Measurements from ENCODE around the gene PLA2G2C. TPM values are rescaled to one million over a fixed set of nuclear protein-coding genes. Genes with fewer than 3 reads are reported as not detected.

The PLA2G2C gene
- total and polyA plus RNA-seq, 2 experiments from 2014 or later = not detected

DNA sequence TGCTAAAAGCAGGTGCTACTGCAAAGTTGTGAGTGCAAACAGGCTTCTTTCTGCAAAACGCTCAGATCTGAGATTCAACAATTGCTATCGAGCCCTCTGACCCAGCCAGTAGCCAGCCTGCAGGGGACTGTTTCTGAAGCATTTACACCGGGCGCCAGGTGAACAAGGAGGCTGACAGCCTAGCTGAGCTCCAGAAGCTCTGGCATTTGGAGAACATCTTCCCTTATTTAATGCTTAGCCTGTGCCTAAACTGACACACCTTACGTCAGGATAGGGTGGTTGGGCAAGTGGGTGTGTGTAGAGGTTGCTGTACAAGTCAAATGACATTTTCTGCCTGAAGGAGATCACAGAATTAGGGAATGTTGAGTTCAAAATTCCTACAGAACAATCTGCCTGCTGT lies 15.8 kb upstream of the PLA2G2C start:
- no peak overlapping the region for H3K4me2 ChIP-seq
- no peaks in the 10 kb centered on the region for H3K4me1 ChIP-seq (ENCODE audit: insufficient read depth)
- H3K4me3 ChIP-seq = no peak overlapping the region
- H3K9me2 ChIP-seq (ENCODE audit: insufficient read depth) = no peaks in the 10 kb centered on the region
- DNase-seq (ENCODE audit: low spot score) (no peak), ATAC-seq (no peak)
- H4K20me1 ChIP-seq (replicated peaks; ENCODE audit: insufficient read depth) = no peaks in the 10 kb centered on the region
- peaks cover 3% of the 10 kb centered on the region for H3K27me3 Mint-ChIP-seq (ENCODE audit: insufficient read depth, low read depth, poor library complexity)
- H3K27ac Mint-ChIP-seq = no peak overlapping the region
- TF ChIP-seq, protein P1, sequence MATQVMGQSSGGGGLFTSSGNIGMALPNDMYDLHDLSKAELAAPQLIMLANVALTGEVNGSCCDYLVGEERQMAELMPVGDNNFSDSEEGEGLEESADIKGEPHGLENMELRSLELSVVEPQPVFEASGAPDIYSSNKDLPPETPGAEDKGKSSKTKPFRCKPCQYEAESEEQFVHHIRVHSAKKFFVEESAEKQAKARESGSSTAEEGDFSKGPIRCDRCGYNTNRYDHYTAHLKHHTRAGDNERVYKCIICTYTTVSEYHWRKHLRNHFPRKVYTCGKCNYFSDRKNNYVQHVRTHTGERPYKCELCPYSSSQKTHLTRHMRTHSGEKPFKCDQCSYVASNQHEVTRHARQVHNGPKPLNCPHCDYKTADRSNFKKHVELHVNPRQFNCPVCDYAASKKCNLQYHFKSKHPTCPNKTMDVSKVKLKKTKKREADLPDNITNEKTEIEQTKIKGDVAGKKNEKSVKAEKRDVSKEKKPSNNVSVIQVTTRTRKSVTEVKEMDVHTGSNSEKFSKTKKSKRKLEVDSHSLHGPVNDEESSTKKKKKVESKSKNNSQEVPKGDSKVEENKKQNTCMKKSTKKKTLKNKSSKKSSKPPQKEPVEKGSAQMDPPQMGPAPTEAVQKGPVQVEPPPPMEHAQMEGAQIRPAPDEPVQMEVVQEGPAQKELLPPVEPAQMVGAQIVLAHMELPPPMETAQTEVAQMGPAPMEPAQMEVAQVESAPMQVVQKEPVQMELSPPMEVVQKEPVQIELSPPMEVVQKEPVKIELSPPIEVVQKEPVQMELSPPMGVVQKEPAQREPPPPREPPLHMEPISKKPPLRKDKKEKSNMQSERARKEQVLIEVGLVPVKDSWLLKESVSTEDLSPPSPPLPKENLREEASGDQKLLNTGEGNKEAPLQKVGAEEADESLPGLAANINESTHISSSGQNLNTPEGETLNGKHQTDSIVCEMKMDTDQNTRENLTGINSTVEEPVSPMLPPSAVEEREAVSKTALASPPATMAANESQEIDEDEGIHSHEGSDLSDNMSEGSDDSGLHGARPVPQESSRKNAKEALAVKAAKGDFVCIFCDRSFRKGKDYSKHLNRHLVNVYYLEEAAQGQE (IDR thresholded peaks at IDR 0.05; ENCODE audit: unreplicated experiment) = no peak
- TF ChIP-seq POLR2AphosphoS5 (IDR thresholded peaks at IDR 0.05; ENCODE audit: low read depth) (no peak), EZH2phosphoT487 (IDR thresholded peaks at IDR 0.05; ENCODE audit: unreplicated experiment) (no peak), ZNF114 (CRISPR knock-in tag; IDR thresholded peaks at IDR 0.05) (no peak), ETS1 (IDR thresholded peaks at IDR 0.05) (no peak), CREB1 (CRISPR knock-in tag; IDR thresholded peaks at IDR 0.05; ENCODE audit: low read depth) (no peak), STAT1 (IDR thresholded peaks at IDR 0.05; ENCODE audit: unreplicated experiment) (no peak)
- no peaks in the 10 kb centered on the region for H3F3A ChIP-seq (replicated peaks; ENCODE audit: low read depth)
- no peak overlapping the region for H2AFZ ChIP-seq
- no peak overlapping the region for H3K4me3 Mint-ChIP-seq
- no peaks in the 10 kb centered on the region; the same call in 2 of the 3 replicates for H3K9me3 Mint-ChIP-seq
- H3K79me2 ChIP-seq (replicated peaks; ENCODE audit: insufficient read depth) = no peaks in the 10 kb centered on the region
- no peak overlapping the region for H3K27ac ChIP-seq (ENCODE audit: low read depth)
- H3K4me1 Mint-ChIP-seq = peaks cover 5% of the 10 kb centered on the region; the same call in 1 of the 3 replicates
- no peaks in the 10 kb centered on the region for H3K36me3 ChIP-seq (ENCODE audit: insufficient read depth)
- no peaks in the 10 kb centered on the region for H3K36me3 Mint-ChIP-seq (ENCODE audit: low read depth)
- no peaks in the 10 kb centered on the region for H3K27me3 ChIP-seq (ENCODE audit: insufficient read depth)

DNA sequence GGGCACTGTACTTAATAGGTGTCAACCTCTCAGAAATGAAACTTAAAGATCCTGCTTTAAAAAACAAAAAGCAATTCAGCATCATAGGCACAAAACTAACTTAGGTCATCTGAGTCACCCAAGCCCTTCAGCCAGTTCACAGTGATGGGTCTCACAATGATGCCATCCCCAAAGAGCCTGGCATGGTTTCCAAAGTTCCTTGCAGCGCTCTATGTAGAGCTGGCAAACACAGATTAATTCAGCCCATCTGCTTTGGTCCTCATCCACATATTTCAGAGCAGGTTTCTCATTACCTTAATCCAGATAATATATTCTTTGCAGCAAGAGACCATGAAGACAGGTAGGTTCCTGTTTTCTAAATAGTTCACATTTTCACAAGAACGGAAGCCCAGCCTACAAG lies 14.6 kb upstream of the PLA2G2C start:
- no peaks in the 10 kb centered on the region for H3K79me2 ChIP-seq (replicated peaks; ENCODE audit: insufficient read depth)
- H3K4me3 ChIP-seq = no peak overlapping the region
- peaks cover 5% of the 10 kb centered on the region; the same call in 1 of the 3 replicates for H3K4me1 Mint-ChIP-seq
- ATAC-seq = no peak
- H3K4me1 ChIP-seq (ENCODE audit: insufficient read depth) = no peaks in the 10 kb centered on the region
- no peaks in the 10 kb centered on the region for H3K36me3 ChIP-seq (ENCODE audit: insufficient read depth)
- H3K36me3 Mint-ChIP-seq (ENCODE audit: low read depth) = no peaks in the 10 kb centered on the region
- peaks cover 3% of the 10 kb centered on the region for H3K27me3 Mint-ChIP-seq (ENCODE audit: insufficient read depth, low read depth, poor library complexity)
- no peak overlapping the region for H3K4me2 ChIP-seq
- no peak overlapping the region for H2AFZ ChIP-seq
- DNase-seq (ENCODE audit: low spot score) = no peak
- no peak overlapping the region for H3K27ac ChIP-seq (ENCODE audit: low read depth)
- H4K20me1 ChIP-seq (replicated peaks; ENCODE audit: insufficient read depth) = no peaks in the 10 kb centered on the region
- H3K27me3 ChIP-seq (ENCODE audit: insufficient read depth) = no peaks in the 10 kb centered on the region
- H3K4me3 Mint-ChIP-seq = no peak overlapping the region
- no peaks in the 10 kb centered on the region for H3F3A ChIP-seq (replicated peaks; ENCODE audit: low read depth)
- no peak overlapping the region for H3K27ac Mint-ChIP-seq
- H3K9me2 ChIP-seq (ENCODE audit: insufficient read depth) = no peaks in the 10 kb centered on the region
- no peaks in the 10 kb centered on the region; the same call in 2 of the 3 replicates for H3K9me3 Mint-ChIP-seq
- TF ChIP-seq NANOG (IDR thresholded peaks at IDR 0.05; ENCODE audit: borderline replicate concordance) (no peak), JUNB (IDR thresholded peaks at IDR 0.05; ENCODE audit: unreplicated experiment) (no peak), ETS1 (IDR thresholded peaks at IDR 0.05) (no peak), POLR2AphosphoS5 (IDR thresholded peaks at IDR 0.05; ENCODE audit: low read depth) (no peak), ZNF114 (CRISPR knock-in tag; IDR thresholded peaks at IDR 0.05) (no peak), CREB1 (CRISPR knock-in tag; IDR thresholded peaks at IDR 0.05; ENCODE audit: low read depth) (no peak), ZNF331 (CRISPR knock-in tag; IDR thresholded peaks at IDR 0.05; ENCODE audit: low read depth) (no peak), STAT1 (IDR thresholded peaks at IDR 0.05; ENCODE audit: unreplicated experiment) (no peak)
- TF ChIP-seq, protein P1 (IDR thresholded peaks at IDR 0.05; ENCODE audit: unreplicated experiment) = no peak
